Forelimb muscle (tissue), 1 donor: ENCODE results near the gene NXPE2. TPM values are rescaled to one million over a fixed set of nuclear protein-coding genes. Genes with fewer than 3 reads are reported as not detected.
A peak's percentile ranks its signal among the peaks of the same experiment; 100 is the strongest.
"Not testable (repeated sequence)": the region's sequence is repeated elsewhere in the genome, so short reads cannot be mapped to it uniquely, and the experiment has no call there.

ENCODE experiments used
- DNase-seq: peaks from one replicate; pipeline ENCODE4 v3.0.0-alpha.2; 2013; ENCODE audit warnings: low read depth
- polyA plus RNA-seq: library from polyadenylated mRNA; unstranded; fragments of 120-200 nt; gene quantifications from one replicate; pipeline ENCODE4 v1.2.1, GENCODE V29; 2013; ENCODE audit not compliant: insufficient read length

Gene NXPE2
- polyA plus RNA-seq = 0.16 TPM

DNA sequence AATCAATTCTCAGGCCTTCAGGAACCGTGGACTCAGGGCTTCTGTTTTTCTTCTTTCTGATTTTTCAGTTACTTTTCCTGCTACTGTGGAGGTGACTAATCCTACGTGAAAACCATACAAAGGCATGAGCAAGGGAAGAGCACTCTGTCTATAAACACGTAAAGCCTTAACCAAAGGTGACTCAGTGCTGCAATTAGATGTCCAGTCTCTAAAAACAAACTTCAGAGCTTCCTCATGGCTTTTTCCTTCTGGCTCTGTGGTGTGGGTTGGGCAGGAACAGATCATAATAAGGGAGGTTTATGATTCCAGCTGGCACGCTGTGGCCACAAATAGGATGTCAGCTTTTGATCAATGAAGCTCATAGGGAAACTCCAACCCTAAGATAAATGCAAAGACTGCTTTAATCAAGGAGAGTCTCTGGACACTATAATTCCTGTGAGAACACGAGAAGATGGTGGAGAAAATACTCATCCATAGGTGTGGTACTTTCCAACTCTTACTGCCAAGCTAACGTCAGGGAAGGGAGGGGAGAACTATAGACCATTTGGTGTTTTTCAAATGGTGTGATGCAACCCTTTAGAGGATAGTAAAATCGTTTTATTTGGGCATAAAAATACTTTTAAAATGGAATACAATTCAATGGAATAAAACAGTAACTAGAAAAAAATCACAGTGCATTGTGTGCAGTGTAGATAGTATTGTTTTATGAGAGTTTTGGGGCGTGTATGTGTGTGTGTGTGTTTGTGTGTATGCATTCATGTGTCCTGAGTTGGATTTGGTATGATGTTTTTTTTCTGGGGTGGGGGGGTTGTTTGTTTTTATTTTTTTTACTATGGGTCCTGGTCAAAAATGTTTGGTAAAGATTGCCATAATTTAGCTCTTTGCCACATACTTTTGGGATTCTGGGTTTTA is at the start of gene NXPE2:
NXPE2 (plus strand) TSS at position 403 of the 912 bp plus-strand sequence; CDS start at position 452, 49 bp downstream.
- DNase-seq = no peak

DNA sequence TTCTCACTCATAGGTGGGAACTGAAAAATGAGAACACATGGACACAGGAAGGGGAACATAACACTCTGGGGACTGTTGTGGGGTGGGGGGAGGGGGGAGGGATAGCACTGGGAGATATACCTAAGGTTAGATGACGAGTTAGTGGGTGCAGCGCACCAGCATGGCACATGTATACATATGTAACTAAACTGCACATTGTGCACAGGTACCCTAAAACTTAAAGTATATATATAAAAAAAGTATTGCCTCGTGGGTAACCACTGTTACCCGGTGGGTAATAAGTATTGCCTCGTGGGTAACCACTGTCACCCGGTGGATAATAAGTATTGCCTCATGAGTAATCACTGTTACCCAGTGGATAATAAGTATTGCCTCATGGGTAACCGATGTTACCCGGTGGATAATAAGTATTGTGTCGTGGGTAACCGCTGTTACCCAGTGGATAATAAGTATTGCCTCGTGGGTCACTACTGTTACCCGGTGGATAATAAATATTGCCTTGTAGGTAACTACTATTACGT is 46.8 kb upstream of the NXPE2 start:
- DNase-seq = not testable (repeated sequence)

DNA sequence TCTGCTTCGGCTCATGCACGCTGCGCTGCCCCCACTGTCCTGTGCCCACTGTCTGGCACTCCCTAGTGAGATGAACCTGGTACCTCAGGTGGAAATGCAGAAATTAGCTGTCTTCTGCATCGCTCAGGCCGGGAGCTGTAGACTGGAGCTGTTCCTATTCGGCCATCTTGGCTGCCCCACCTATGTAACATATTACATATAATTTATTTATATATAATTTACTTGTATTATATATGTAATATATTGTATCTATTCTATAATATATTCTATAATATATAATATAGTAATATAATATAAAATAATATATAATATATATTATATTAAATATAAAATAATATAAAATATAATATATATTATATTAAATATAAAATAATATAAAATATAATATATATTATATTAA is 38.9 kb upstream of the NXPE2 start:
- not testable (repeated sequence) for DNase-seq

DNA sequence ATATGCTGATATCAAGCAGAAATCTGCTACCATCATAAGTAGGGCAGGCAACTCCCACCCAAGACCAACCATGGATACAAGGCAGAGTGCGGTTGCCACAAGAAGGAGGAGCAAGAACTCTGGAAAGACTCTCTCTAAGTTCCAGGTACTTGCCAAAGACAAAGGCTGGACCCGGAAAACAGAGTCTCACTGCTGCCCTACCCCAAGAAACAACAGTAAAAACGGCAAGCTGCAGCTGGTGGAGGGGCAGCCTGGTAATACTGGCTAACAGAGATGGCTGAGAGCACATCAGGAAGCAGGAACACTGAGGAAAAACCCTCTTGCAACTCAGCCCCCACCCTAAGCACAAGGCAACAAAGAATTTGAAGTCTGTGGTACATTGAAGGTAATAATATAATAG is 27.7 kb upstream of the NXPE2 start:
- no peak for DNase-seq

DNA sequence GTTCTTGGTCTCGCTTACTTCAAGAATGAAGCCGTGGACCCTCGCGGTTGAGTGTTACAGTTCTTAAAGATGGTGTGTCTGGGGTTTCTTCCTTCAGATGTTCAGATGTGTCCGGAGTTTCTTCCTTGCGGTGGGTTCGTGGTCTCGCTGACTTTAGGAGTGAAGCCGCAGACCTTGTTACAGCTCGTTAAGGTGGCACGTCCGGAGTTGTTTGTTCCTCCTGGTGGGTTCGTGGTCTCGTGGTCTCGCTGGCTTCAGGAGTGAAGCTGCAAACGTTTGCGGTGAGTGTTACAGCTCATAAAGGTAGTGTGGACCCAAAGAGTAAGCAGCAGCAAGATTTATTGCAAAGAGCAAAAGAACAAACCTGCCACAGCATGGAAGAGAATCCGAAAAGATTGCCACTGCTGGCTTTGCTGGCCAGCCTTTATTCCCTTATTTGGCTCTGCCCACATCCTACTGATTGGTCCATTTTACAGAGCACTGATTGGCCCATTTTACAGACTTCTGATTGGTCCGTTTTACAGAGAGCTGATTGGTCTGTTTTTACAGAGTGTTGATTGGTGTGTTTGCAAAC is 27.1 kb upstream of the NXPE2 start:
- DNase-seq = no peak

DNA sequence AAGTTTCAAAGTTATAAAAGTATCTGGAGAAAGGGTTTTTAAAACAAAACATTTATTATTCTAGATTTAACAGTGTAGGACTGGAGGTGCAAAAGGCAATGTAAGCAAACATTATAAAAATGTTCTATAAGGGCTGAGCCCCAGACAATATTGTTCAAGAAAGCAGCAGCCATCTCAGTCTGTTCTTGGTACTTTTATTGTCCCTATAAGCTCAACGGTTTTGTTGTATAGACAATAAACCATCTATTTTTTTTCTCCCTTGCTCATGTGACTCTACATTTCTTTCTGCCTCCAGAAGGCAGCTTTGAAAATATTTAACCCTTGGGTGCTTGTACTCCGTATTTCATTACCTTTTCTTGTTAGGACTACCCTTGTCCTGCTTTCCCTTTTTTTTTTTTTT is 25.2 kb upstream of the NXPE2 start:
- DNase-seq = no peak

DNA sequence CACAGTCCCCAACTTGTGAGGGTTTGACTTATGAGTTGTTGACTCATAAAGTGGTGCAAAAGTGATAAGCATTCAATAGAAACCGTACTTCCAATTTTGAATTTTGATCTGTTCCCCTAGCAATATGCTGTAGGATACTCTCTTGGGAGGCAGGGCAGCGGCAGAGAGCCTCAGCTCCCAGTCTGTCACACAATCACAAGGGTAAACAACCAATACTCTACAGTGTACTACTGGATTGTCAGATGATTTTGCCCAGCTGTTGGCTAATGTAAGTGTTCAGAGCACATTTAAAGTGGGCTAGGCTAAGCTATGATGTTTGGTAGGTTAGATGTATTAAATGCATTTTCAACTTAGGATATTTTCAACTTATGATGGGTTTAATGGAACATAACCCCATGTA is 13.7 kb upstream of the NXPE2 start:
- DNase-seq = no peak

DNA sequence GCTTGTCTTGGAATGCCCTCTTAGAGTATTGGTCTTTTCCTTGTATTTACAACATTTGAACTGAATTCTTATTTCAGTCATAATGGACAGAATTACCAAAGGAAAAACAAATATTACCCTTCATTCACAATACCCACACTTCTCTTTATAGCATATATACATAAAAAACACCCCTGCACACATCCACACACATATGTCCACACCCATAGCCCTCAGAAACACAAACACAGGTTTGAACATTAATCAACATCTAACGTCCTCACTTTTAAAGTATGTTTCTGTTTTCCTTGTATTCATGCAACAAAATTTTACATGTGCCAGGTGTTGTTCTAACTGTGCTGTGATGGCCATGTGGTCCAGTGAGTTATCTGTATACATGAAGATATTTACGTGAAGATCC is 11.6 kb upstream of the NXPE2 start:
- DNase-seq = no peak

DNA sequence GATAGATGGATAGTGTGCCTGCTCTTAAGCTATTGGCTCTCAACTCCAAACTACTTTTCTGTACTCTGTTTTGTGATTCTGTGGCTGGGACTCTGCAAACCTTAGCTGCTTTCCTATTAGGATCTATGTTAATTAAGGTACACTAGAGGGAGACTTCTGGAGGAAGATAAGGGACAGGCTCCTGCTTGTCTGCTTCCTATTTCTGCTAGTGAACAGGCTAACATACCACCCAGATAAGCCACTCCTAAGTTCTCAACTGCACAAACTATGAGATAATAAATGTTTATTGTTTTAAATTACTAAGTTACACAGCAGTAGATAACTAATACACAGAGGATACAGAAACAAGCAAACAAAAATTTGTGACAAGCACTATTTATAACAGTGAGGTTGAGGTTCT is 10.2 kb upstream of the NXPE2 start:
- no peak for DNase-seq

DNA sequence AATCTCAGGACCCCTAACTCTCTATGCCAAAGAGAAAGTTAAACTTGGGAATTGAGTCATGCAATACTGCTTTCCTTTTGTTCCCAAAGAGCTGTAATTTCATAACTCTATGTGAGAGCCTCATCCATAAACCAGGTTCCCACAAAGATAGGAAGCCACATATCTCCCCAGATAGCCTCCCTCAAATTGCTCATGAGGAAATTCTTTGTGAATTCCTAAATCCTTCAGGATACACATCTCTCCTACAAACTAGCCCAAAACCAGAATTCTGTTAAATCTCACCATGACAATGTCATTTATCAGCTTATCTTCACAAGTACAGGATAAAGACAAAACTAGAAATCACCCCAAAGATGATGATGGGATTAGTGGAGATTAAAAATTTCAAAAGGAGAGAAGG is 4.7 kb upstream of the NXPE2 start:
- no peak for DNase-seq

DNA sequence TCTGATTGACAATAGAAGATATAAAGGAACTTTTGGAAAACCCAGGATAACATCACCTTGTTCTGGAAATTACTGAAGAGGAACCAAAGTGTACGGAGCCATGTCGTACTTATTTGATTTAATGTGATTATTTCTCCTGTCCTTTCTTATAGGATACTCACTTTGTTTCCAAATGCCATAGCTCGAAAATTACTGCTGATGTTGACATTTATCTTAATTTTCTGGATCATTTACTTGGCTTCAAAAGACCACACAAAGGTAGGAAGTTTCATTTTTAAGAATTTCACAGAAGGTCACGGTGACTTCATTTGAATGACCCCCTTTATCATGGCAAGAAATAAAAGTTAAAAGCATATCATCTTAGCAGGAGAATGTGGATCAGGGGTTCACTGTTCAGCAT is 1.2 kb downstream of the NXPE2 start:
- no peak for DNase-seq

DNA sequence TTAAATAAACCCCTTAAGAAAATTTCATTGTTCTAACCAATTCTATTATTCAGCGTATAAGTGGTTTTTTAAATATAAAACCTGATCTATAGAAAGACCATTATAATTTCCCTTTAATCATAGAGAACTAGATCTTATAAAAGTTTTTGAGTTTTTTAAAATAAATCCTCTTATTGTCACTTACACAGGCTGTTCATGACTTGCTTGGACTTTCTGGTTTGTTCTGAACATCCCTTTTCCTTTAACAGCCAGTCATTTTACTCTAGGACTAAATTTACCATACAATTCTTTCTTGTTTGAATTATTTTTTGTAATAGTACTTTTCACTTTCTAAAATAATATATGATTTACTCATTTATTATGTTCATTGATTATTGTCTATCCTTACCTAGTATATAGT is 4.7 kb downstream of the NXPE2 start:
- DNase-seq = no peak

DNA sequence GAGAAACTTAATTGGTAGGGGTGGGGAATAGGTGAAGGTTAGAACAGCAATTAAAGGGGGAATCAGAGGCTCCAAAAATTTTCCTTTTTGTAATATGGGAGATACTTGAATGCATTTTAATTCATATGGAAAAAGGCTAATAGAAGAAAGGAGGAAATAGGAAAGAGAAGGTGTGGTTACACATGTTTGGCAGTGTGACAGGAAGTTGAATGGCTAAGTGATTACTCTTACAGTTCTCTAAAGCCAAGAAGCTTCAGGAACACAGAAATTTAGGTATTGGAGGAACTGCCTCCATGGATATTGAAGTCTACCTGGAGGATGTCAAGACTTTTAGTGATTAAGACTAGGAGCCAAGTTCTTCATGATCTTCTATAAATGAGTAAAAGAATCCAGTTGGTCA is 6.3 kb downstream of the NXPE2 start:
- DNase-seq = no peak

DNA sequence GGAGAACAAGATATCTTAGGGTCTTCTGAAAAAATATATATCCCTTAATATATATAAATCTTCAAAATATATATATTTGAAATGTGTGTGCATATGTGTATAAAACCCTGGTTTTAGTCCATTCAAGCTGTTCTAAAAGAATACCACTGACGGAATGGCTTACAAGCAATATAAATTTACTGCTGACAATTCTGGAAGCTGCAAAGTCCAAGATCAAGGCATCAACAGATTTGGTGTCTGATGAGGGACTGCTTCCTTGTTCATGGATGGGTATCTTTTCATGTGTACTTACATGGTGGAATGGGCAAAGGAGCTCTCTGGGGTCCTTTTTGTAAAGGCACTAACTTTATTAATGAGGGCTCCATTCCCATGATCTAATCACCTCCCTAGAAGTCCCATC is 6.8 kb downstream of the NXPE2 start:
- no peak for DNase-seq

DNA sequence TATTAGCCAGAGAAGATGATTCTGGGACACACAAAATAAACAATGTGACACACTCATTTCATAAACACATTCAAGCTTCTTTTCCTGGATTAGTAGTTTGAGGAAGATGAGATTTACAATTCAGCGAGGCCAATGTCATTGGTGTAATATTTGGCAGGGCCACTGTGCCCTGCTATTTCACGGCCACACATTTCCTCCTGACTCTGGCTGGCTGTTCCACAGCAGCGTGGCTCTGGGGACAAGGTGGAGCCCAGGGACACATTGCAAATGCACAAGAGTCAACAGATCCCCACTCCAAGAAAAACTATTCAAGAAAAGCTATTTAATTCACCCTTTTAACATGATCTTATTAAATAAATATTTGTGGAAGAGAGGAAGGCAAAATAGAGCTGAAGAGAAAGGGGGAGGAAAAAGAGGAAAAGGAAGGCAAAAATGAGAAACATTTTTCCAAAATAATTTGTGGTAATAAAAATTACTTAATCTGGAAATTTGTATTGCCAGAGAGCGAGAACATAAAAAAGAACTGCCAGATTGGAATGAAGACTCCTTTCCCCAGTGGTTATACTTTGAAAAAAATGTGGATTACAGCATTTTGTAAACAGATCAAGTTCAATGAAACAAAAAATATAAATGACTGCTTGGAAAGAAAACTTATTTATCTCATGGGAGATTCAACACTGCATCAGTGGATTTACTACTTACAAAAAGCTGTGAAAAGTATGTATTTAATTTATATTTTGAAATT is 27.1 kb downstream of the NXPE2 start:
- no peak for DNase-seq

DNA sequence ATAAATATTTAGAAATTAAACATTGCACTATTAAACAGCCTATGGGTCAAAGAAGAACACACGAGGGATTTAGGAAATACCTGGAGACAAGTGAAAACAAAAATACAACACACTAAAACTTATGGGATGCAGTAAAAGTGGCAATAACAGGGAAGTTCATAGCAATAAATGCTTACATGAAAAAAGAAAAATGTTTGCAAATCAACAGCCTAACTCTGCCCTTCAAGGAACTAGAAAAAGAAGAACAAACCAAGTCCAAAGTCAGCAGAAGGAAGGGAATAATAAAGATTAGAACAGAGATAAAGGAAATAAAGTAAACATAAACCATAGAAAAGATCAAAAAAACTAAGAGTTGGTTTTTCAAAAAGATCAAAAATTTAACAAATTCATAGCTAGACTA is 31.6 kb downstream of the NXPE2 start:
- no peak for DNase-seq

DNA sequence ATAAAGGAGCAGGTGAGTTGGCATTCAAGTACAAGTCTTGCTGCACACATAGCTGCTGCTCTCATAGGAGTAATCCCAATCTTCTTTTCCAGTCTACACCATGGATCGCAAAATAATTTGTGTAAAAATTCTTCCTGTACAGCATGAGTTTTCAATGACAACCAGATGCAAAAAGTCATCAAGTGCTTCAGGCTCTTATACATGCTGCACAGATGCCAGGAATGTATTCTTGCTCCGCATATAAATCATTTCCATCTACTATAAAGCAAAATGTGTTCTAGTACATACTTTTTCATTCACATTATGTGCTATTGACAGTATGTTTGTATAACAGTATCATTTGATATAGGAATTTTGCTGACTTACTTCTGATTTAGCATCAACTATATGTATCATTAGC is 35.4 kb downstream of the NXPE2 start:
- DNase-seq = peak; percentile 45

DNA sequence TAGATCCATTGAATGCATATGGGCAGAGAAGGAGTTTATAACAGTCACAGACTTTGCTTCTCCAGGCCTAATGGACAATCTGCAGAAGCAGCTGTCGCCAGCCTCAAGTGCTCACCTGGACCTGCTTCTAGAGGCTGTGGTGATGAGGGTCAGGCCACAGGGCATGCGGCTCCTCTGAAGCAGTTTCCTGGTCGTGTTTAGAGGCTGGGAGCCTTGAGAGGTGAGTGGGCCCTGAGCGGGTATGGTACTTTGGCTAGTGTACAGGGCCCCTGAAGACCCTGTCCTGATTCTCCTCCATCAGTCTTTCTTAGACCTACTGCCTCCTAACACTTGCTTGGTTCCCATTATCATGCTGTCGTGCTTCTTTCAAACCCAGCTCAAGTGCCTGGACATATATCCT is 41.2 kb downstream of the NXPE2 start:
- no peak for DNase-seq

DNA sequence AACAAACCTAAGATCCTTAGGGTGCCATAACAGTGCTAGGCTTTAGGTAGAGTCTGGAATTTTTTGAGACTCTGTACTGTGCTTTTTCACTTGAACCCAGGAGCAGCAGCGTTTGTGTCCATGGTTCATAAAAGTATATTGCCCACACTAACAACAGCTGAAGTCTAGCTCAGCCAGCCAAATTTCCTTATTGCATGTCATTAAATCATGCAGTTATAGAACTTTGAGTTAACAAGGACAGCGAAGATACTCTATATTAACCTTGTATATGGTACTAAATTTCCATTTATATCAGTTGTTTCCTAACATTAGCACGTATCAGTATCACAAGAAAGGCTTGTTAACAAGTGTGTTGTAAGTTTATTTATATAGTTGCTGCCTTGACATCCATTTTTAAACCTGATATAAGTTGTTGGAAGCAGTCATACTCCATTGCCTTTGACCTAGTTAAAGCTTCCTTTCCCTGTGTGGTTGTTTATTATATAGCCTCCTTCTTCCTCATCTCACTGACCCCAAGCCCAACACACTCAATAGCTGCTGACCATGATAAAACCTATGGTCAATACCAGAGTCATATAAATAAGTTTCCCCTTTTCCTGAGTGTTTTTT is 46.7 kb downstream of the NXPE2 start:
- DNase-seq = no peak

DNA sequence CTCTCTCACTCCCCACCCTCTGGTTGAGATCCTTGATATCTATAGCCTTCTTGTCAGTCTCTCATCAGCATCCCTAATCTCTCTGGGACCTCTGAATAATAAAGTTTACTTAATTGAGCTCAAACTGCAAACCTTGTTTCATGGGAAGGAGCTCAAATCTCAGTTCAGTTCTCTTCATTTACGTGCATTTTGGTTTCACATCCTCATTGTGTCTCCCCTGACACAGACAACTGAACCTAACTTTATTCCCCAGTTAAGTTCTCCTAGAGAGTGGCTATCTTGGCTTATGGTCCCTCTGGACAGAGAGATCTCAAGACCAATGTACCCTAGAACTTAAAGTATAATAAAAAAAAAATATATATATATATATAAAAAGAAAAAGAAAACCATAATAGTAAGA is 47.3 kb downstream of the NXPE2 start:
- DNase-seq = no peak

DNA sequence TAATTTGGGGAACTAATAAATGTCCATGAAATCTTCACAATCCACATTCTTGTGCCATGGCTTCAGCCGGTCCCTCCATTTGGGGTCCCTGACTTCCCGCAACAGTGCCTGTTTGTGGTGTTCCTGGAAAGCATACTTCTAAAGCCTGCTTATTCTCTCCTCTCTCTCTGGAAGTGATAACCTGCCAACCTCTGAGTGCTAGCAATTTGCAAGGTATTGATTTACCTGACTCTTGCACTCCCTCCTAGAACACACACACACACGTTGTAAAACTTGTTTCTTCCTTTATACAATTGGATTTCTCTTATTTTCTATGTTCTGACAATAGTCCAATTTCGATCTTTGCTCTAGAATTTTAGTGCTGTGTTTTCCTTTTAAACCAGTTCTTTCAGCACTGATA is 58.5 kb downstream of the NXPE2 start:
- DNase-seq = no peak

DNA sequence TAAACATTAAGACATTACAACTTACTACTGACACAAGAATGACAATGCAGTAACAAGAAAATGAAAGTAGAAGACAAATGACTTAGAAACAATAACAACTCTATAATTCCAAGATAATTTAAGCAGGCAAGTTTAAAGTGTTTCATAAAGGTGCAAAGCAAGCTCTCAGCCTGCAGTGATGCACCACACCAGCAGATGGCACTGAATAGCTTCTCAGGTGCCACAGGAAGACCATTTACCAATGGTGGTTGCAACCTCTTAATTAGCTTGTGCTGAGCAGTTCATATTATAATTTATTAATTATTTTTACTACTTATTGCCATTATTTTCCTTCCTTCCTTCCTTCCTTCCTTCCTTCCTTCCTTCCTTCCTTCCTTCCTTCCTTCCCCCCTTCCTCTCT is 60.6 kb downstream of the NXPE2 start:
- DNase-seq = no peak
